ENCODE data around the gene RFX1.

DNA sequence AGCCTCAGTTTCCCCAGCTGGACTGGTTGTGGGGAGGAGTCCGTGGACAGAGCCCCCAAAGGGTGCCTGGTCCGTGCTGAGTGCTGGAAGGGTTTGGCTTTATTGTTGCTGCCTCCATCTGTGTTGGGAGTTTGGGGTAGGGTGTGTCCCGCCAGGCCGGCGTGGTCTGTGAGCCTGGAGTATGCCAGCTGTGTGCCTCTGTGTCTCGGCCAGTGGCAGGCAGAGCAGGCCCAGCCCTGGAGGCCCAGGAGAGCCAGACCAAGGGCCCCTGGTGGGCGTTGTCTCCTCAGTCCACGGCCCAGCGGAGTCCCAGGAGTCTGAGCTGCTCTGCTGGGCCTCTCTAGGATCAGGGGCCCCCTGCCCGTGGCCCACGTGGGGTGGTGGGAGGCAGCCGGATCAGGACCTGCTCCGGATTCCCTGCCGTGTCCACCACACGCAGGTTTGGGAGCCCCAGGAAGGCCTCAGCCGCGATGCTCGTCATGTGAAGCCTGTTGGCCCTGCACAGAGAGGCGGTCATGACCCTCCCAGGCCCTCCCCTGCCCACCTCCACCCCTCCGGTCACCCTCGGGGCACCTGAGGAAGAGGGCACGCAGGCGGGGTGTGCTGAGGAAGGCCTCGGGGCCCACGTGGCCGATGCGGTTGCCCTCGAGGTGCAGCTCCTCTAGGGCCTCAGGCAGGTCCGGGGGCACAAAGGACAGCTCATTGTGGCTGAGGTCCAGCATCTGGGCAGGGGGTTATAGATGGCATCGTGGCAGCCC is 74.5 kb downstream of the RFX1 start:
- TF ChIP-seq, protein P1, sequence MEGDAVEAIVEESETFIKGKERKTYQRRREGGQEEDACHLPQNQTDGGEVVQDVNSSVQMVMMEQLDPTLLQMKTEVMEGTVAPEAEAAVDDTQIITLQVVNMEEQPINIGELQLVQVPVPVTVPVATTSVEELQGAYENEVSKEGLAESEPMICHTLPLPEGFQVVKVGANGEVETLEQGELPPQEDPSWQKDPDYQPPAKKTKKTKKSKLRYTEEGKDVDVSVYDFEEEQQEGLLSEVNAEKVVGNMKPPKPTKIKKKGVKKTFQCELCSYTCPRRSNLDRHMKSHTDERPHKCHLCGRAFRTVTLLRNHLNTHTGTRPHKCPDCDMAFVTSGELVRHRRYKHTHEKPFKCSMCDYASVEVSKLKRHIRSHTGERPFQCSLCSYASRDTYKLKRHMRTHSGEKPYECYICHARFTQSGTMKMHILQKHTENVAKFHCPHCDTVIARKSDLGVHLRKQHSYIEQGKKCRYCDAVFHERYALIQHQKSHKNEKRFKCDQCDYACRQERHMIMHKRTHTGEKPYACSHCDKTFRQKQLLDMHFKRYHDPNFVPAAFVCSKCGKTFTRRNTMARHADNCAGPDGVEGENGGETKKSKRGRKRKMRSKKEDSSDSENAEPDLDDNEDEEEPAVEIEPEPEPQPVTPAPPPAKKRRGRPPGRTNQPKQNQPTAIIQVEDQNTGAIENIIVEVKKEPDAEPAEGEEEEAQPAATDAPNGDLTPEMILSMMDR (IDR thresholded peaks at IDR 0.05), result no peak
- TF ChIP-seq POLR2A (IDR thresholded peaks at IDR 0.05), result no peak
